SK-N-MC (cell line): ENCODE data around the gene AP3B1.

ENCODE experiments used
- EZH2 ChIP-seq: fragments of 200-600 bp; sonication (generic); IDR thresholded peaks from one replicate; pipeline ENCODE4 v1.6.1; 2017; ENCODE audit warnings: antibody characterized with exemption
- FOXP2 ChIP-seq: optimal IDR thresholded peaks from 2 replicates; pipeline ENCODE3; 2011; ENCODE audit warnings: mild to moderate bottlenecking, moderate library complexity; ENCODE audit not compliant: insufficient read depth; ENCODE audit errors: extremely low read length, control extremely low read depth
- POLR2AphosphoS5 ChIP-seq: IDR thresholded peaks from 2 replicates; pipeline ENCODE4 v1.6.1; 2012; ENCODE audit warnings: mild to moderate bottlenecking, low read depth, low read length, borderline replicate concordance

- no peak for TF ChIP-seq EZH2
- TF ChIP-seq POLR2AphosphoS5 = no peak
- TF ChIP-seq FOXP2 = no peak
These were observed 107.3 kb downstream of the AP3B1 start for GRCh38 chr5:78187172-78187571.
